HG03342 (cell line): Measurements from ENCODE around the gene OR2A25.

Experiments used
- ATAC-seq: cut with Tn5 transposase; IDR thresholded peaks from one replicate; pipeline ENCODE4 v1.9.1; 2021; ENCODE audit warnings: mild to moderate bottlenecking, moderate library complexity; ENCODE audit not compliant: unreplicated experiment

OR2A25 gene

GRCh38 chr7:144063710-144064109, 5.9 kb upstream of the OR2A25 start:
- ATAC-seq = no peak

- ATAC-seq = no peak
Observed at GRCh38 chr7:144069953-144070352, 342 bp downstream of the OR2A25 start.

- ATAC-seq = no peak
Observed at GRCh38 chr7:144074374-144074773, 4.8 kb downstream of the OR2A25 start.

- ATAC-seq = no peak
Observed at GRCh38 chr7:144085978-144086377, 16.4 kb downstream of the OR2A25 start, which contains the start of gene OR2A12. Gene OR2A12, plus strand, starts transcription at chr7:144086278. Its CDS starts 8,830 bp downstream, at chr7:144095108.

GRCh38 chr7:144086730-144087129, 17.1 kb downstream of the OR2A25 start:
- ATAC-seq = no peak

GRCh38 chr7:144087230-144087629, 17.6 kb downstream of the OR2A25 start:
- no peak for ATAC-seq

GRCh38 chr7:144090667-144091066, 21.1 kb downstream of the OR2A25 start:
- no peak for ATAC-seq

GRCh38 chr7:144098776-144099175, 29.2 kb downstream of the OR2A25 start:
- no peak for ATAC-seq

- no peak for ATAC-seq
Observed at GRCh38 chr7:144100607-144101006, 31.0 kb downstream of the OR2A25 start.

GRCh38 chr7:144102041-144102440, 32.4 kb downstream of the OR2A25 start:
- ATAC-seq = no peak

- ATAC-seq = no peak
Observed at GRCh38 chr7:144105211-144105610, 35.6 kb downstream of the OR2A25 start.

- ATAC-seq = no peak
Observed at GRCh38 chr7:144109283-144109682, 39.7 kb downstream of the OR2A25 start, which contains the start of gene OR2A2. Gene OR2A2, plus strand, starts transcription at chr7:144109583. Its CDS starts 0 bp downstream, at chr7:144109583.

GRCh38 chr7:144110272-144110671, 40.7 kb downstream of the OR2A25 start:
- no peak for ATAC-seq

GRCh38 chr7:144113651-144114050, 44.0 kb downstream of the OR2A25 start:
- no peak for ATAC-seq

GRCh38 chr7:144118341-144118740, 48.7 kb downstream of the OR2A25 start:
- no peak for ATAC-seq

- ATAC-seq = no peak
Observed at GRCh38 chr7:144122876-144123275, 53.3 kb downstream of the OR2A25 start, which contains the start of gene OR2A14. Gene OR2A14, plus strand, starts transcription at chr7:144123176. Its CDS starts 5,937 bp downstream, at chr7:144129113.
